RWPE1 (cell line): Measurements from ENCODE around the gene GOSR1.
"Not testable (repeated sequence)": the region's sequence is repeated elsewhere in the genome, so short reads cannot be mapped to it uniquely, and the experiment has no call there.

Source experiments
- CTCF ChIA-PET: fragments of 350-600 bp; sonication (Branson Sonifier 250); formaldehyde crosslinking; extraction: SDS; loops from one replicate; lab custom pipeline; 2021; lab: Yijun Ruan, JAX
- POLR2A ChIA-PET: fragments of 400-600 bp; formaldehyde crosslinking; extraction: SDS; loops from one replicate; lab custom pipeline; 2020; ENCODE audit warnings: antibody characterized with exemption; ENCODE audit not compliant: low non-redundant PET; lab: Yijun Ruan, JAX
- DNase-seq: peaks from one replicate; pipeline ENCODE4 v3.0.0; 2012; ENCODE audit warnings: low spot score
- H3K27ac ChIP-seq: fragments of 450-650 bp; 2 replicates; pipeline ENCODE4 v1.5.1; 2017
- CTCF ChIP-seq: fragments of 450-650 bp; conservative IDR thresholded peaks from 2 replicates; pipeline ENCODE4 v1.5.1; 2017; ENCODE audit warnings: low read depth, mild to moderate bottlenecking

The GOSR1 gene

GRCh38 chr17:30547778-30548573 lies 70.8 kb downstream of the GOSR1 start:
- no peak overlapping the region for H3K27ac ChIP-seq
- DNase-seq: no peak
- CTCF ChIA-PET: no interaction called here
- POLR2A ChIA-PET: no interaction called here
- TF ChIP-seq CTCF: no peak

GRCh38 chr17:30549181-30549580 lies 72.0 kb downstream of the GOSR1 start:
- POLR2A ChIA-PET, CTCF ChIA-PET, H3K27ac ChIP-seq, DNase-seq: not testable (repeated sequence)

GRCh38 chr17:30549864-30550511 lies 72.8 kb downstream of the GOSR1 start:
- POLR2A ChIA-PET: no interaction called here
- TF ChIP-seq CTCF: no peak
- H3K27ac ChIP-seq: no peak overlapping the region
- no peak for DNase-seq
- CTCF ChIA-PET: no interaction called here

- DNase-seq: peak; percentile 11
- ChIA-PET POLR2A (no interaction called here), CTCF (interaction anchor here (0.6 kb wide), 1 partner anchor 57 kb away, joined by 4 read pairs; no protein-coding TSS in a partner anchor)
- no peak for TF ChIP-seq CTCF
- no peak overlapping the region for H3K27ac ChIP-seq
Measured at GRCh38 chr17:30550512-30551273, 73.5 kb downstream of the GOSR1 start.

- CTCF ChIA-PET: interaction anchor here (0.6 kb wide), 1 partner anchor 58 kb away, joined by 4 read pairs; no protein-coding TSS in a partner anchor
- H3K27ac ChIP-seq, DNase-seq, POLR2A ChIA-PET: not testable (repeated sequence)
Measured at GRCh38 chr17:30551274-30551995, 74.2 kb downstream of the GOSR1 start.

- POLR2A ChIA-PET: no interaction called here
- H3K27ac ChIP-seq: no peak overlapping the region
- no peak for TF ChIP-seq CTCF
- CTCF ChIA-PET: no interaction called here
- no peak for DNase-seq
Measured at GRCh38 chr17:30551996-30552339, 74.8 kb downstream of the GOSR1 start.

- ChIA-PET POLR2A (no interaction called here), CTCF (no interaction called here)
- H3K27ac ChIP-seq: no peak overlapping the region
- TF ChIP-seq CTCF: no peak
- DNase-seq: no peak
Measured at GRCh38 chr17:30552994-30553566, 75.9 kb downstream of the GOSR1 start.

- CTCF ChIA-PET, H3K27ac ChIP-seq, POLR2A ChIA-PET, DNase-seq: not testable (repeated sequence)
Measured at GRCh38 chr17:30553823-30554440, 76.7 kb downstream of the GOSR1 start.
